ENCODE data around the gene RFTN1.

Gene RFTN1

DNA sequence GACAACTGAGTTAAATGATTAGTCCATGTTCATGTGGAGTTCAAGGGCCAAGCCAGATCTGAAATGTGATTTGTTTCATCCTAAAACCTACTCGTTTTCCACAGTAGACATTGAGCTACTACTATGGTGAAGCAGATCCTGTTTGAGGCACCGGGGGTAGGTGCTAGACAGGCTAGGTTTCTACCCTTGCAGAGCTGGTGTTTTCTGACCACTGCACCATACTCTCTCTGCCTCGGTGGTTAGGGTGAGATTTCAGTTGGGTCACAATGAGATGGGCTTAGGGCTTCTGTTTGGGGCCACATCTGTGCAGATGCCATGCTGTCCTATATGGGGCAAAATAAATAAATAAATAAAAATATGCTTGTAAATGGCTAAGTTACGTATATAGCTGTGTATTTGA is 149.2 kb downstream of the RFTN1 start:
- no peak for DNase-seq (ENCODE audit: low read depth in 4 of 4, low spot score in 1 of 4)

DNA sequence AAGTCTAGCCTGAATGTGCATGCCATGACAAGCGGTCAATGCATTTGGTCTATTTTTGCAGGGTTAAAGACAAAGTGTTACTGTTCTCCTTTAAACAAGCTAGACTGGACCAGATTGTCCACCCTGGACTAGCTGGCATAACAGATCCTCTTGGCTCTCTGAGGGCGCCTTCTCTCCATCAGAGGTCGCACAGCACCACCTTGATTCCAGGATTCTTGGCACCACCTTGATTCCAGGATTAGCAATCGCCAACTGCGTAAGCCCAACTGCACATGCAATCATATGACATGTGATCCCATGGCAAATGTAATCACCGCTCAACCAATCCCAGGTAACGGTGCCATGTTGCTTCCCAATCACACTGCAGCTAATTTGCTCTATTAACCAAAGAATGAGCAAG is 149.9 kb downstream of the RFTN1 start:
- no peak for DNase-seq (ENCODE audit: low read depth in 4 of 4, low spot score in 1 of 4)

- no peak for DNase-seq (ENCODE audit: low read depth in 4 of 4, low spot score in 1 of 4)
Observed at GRCh38 chr3:16362770-16363169, 150.7 kb downstream of the RFTN1 start.

DNA sequence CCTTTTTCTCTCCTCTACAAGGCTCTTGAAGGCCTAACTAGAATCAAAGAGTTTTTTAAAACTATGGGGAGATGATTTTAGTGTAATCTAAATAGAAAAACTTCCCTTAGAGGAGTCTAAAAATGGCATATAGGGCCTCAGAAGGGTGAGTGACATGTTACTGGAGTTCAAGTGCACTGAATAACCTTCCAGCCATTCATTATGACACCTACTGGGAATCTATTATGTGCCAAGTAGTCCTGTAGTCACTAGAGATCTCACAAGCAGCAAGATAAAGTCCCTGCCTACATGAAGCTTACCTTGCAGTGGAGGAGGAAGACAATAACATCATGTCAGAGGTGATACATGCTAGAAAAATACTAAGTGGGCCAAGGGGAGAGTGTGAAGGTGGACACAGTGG is 152.4 kb downstream of the RFTN1 start:
- DNase-seq (ENCODE audit: low read depth in 4 of 4, low spot score in 1 of 4), result no peak

DNA sequence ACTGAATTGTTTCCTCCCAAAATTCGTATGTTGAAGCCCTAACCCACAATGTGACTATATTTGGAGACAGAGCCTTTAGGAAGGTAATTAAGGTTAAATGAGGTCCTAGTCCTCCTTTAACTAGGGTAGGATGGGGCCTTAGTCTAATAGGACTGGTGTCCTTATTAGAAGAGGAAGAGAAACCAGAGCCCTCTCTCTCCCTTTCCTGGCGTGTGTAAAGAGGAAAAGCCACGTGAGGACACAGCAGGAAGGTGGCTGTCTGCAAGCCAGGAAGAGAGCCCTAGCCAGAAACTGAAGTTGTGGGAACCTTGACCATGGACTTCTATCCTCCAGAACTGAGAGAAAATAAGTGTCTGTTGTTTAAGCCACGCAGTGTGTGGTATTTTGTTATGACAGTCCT is 154.2 kb downstream of the RFTN1 start:
- no peak for DNase-seq (ENCODE audit: low read depth in 4 of 4, low spot score in 1 of 4)

DNA sequence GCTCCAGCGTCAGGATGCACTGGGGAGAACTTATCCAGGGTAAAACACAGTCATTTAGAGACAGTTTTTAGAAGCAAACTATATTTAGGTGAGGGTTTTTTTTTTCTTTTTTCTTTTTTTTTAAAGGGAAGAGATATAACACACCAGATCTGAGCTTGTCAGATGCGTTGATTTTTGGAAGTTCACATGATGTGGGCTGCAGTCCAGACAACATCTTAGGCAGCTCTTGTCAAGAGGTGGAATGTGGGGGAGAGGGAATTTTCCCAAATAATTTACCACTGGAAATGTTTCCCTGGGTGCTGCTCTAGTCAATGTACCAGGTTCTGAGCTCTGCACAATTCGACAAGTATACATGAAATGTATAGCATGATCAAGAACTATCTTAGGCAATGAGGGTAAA is 155.2 kb downstream of the RFTN1 start:
- no peak for DNase-seq (ENCODE audit: low read depth in 4 of 4, low spot score in 1 of 4)

DNA sequence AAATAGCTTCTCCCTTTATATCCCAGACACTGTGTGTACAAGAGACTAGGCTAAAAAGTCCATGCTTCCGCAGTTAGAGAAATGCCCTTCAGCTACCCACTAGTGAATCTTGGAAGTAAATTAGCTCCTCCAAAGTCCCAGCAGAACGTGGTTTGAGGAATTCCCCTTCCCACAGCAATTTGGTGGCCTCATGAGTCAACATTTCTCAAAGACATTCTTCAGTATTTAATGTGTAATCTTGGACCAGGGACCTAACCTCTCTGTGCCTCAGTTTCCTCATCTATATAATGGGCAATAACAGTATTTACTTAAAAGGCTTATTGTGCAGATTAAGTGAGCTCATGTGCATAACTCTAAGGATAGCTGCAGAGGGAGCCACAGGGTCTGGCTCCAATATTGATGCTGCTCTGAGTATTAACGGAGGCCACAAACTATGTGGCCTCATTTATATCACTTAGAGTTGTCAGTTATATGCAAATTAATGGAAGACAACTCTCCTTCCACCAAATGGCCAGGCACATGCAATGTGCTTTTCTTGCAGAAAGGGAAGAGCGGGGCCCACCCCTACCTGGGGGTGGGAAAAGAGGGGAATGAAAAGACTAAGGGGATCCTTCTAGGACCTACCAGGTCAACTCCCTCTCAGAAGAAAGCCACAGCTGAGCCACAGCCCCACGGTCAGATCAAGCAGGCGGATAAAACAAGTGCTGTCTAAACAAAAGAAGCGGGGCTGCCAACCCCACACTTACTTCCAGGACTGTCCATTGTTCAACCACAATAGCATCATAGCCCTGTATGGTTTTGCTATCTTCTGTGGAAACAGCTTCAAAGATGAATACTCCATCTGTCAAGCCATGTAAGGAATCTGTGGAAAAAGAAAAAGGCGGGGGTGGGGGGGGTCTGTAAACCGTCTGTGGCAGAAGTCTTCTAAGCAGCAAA is 156.0 kb downstream of the RFTN1 start:
- DNase-seq (ENCODE audit: low read depth in 4 of 4, low spot score in 1 of 4), result no peak

GRCh38 chr3:16355828-16356227 is 157.7 kb downstream of the RFTN1 start:
- no peak for DNase-seq (ENCODE audit: low read depth in 4 of 4, low spot score in 1 of 4)

- no peak for DNase-seq (ENCODE audit: low read depth in 4 of 4, low spot score in 1 of 4)
Observed at GRCh38 chr3:16354291-16354690, 159.2 kb downstream of the RFTN1 start.

GRCh38 chr3:16352428-16352827 is 161.1 kb downstream of the RFTN1 start:
- no peak for DNase-seq (ENCODE audit: low read depth in 4 of 4, low spot score in 1 of 4)

- no peak for DNase-seq (ENCODE audit: low read depth in 4 of 4, low spot score in 1 of 4)
Observed at GRCh38 chr3:16350597-16351318, 162.7 kb downstream of the RFTN1 start.

- no peak for DNase-seq (ENCODE audit: low read depth in 4 of 4, low spot score in 1 of 4)
Observed at GRCh38 chr3:16349986-16350596, 163.4 kb downstream of the RFTN1 start.

- DNase-seq (ENCODE audit: low read depth in 4 of 4, low spot score in 1 of 4), result no peak
Observed at GRCh38 chr3:16347548-16347947, 166.0 kb downstream of the RFTN1 start.

DNA sequence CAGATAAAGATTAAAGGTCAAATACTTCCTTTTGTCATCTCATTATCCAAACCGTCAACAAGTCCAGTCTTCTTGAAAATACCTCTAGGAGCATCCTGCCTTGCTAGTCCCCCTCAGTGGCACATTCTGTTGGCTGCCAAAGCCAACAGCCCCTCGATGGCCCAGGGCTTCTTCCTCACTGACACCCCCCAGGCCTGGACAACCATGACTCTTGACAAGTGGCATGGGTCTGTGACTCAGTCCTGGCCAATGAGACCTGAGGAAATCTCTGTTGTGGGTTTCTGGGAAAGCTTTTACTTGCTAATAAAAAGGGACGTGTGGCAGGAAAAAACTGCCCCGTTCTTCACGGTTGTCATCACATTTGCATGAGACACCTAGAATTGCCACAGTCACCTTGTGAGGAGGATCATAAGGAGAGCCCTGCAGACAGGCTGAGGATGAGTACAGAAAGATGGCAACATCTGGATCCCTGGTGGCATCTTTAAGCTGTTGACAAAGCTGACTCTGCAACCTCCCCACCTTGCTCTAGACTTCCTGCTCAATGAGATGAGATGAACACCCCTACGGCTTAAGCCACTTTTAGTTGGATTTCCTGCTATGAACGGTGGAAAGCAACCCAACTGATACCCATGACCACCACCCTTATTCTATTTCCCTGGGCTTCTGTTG is 167.0 kb downstream of the RFTN1 start:
- DNase-seq (ENCODE audit: low read depth in 4 of 4, low spot score in 1 of 4), result no peak

DNA sequence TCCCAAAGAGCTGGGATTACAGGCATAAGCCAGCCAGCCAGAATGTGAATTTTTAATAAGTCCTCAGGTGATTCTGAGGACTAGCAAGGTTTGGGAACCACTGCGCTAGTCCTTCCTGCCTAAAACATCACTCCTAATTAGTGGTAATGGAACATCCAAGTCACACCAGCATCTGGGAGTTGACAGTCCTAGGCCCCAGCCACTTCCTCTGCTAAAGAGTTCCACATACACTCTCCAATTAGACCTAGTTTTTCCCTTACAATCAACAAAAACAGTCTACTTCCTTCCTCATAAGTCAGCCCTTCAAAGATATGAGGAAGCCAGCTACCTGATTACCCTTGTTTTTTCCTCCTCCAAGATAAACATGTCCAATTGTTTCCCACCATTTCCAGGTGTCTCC is 170.4 kb downstream of the RFTN1 start:
- DNase-seq (ENCODE audit: low read depth in 4 of 4, low spot score in 1 of 4), result no peak

GRCh38 chr3:16338999-16339398 is 174.5 kb downstream of the RFTN1 start:
- no peak for DNase-seq (ENCODE audit: low read depth in 4 of 4, low spot score in 1 of 4)

DNA sequence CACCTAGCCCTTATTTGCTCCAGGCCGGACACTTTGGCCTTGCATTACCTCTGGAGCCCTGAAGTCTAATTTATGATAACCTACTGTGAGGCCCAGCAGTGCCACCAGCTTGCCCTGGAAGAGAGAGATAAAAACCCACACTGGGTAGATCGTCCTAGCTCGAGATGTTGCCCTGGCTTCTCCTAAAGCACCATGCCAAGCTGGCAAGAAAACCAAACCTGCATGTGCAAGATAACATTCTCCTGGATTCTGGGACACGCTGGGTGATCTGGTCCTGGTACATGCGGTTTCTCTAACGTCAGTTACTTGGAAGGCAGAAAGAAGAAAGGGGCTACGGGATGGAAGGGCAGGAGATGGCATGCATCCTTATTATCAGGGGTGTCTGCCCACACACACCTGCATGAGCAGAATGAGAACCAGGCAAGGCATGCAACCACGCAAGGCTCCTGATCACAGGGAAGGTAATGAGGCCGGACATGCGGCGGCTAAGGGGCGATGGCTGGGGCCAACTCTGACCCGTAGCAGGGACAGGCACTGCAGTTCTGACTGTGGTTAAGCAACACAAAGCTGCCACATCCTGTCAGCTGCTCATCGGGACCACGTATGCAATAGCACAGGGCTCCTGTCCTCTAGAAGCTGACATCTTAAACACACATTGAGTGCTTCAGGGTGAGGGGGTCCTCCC is 175.5 kb downstream of the RFTN1 start:
- peak in 1 of 4 experiments; percentile 10 for DNase-seq (ENCODE audit: low read depth in 4 of 4, low spot score in 1 of 4)

DNA sequence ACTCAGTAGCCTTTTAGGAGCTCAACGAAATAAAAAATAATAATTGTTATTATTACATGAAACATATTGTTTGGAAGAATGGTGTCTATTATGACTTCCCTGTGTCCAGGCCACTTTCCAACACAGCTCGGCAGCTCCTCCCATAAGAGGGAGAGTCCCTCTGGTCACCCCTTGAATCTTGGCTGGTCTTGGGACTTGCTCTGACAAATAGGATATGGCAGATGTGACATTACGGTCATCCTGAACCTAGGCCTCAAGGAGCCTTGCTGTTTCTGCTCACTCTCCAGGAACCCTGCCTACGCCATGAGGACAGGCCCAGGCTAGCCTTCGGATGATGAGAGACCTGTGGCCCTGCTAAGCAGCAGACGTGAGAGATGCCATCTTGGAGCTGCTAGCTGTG is 176.7 kb downstream of the RFTN1 start:
- DNase-seq (ENCODE audit: low read depth in 4 of 4, low spot score in 1 of 4), result no peak

GRCh38 chr3:16335772-16336645 is 177.5 kb downstream of the RFTN1 start:
- no peak for DNase-seq (ENCODE audit: low read depth in 4 of 4, low spot score in 1 of 4)

DNA sequence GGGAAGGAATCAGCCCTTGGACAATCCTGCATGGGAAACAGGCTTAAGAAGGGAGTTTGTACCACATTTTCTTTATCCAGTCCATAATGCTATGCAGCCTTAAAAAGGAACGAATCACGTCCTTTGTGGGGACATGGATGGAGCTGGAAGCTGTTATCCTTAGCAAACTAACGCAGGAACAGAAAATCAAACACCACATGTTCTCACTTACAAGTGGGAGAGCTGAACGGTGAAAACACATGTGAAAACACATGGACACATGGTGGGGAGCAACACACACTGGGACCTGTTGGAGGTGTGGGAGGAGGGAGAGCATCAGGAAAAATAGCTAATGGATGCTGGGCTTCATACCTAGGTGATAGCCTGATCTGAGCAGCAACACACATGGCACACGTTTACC is 178.2 kb downstream of the RFTN1 start:
- DNase-seq (ENCODE audit: low read depth in 4 of 4, low spot score in 1 of 4), result no peak

Measured in stimulated activated CD4-positive, alpha-beta T cell treated with anti-CD3 and anti-CD28 coated beads, Interleukin-1b, Interleukin-23, amount 100 ng/mL, for 24 hours (primary cell).